HG03442 (cell line): ENCODE results near the gene GPS2.

Experiments
- ATAC-seq: cut with Tn5 transposase; IDR thresholded peaks from one replicate; pipeline ENCODE4 v1.9.1; 2021; ENCODE audit warnings: mild to moderate bottlenecking, moderate library complexity; ENCODE audit not compliant: unreplicated experiment

The GPS2 gene

GRCh38 chr17:7293816-7294613 lies 21.1 kb downstream of the GPS2 start:
- ATAC-seq: no peak

GRCh38 chr17:7293159-7293558 lies 22.0 kb downstream of the GPS2 start:
- ATAC-seq: no peak

GRCh38 chr17:7292729-7293128 lies 22.4 kb downstream of the GPS2 start:
- no peak for ATAC-seq

- no peak for ATAC-seq
These were observed 23.0 kb downstream of the GPS2 start for GRCh38 chr17:7292194-7292593.

GRCh38 chr17:7290685-7291084 lies 24.5 kb downstream of the GPS2 start:
- ATAC-seq: no peak

GRCh38 chr17:7290166-7290565 lies 25.0 kb downstream of the GPS2 start:
- ATAC-seq: no peak

- no peak for ATAC-seq
These were observed 25.7 kb downstream of the GPS2 start for GRCh38 chr17:7289256-7290032.

- ATAC-seq: no peak
These were observed 29.5 kb downstream of the GPS2 start for GRCh38 chr17:7285679-7286078.

- no peak for ATAC-seq
These were observed 30.2 kb downstream of the GPS2 start for GRCh38 chr17:7284911-7285310.

GRCh38 chr17:7283471-7284216 lies 31.5 kb downstream of the GPS2 start:
- ATAC-seq: no peak

- ATAC-seq: no peak
These were observed 32.3 kb downstream of the GPS2 start for GRCh38 chr17:7282752-7283321.

- ATAC-seq: no peak
These were observed 33.0 kb downstream of the GPS2 start for GRCh38 chr17:7281953-7282751.

GRCh38 chr17:7281074-7281952 lies 33.8 kb downstream of the GPS2 start, which contains the start of gene SLC2A4:
SLC2A4 (plus strand) TSS chr17:7281718; CDS start chr17:7281935, 217 bp downstream.
- peak; percentile 67 for ATAC-seq

- peak; percentile 57 for ATAC-seq
These were observed 34.6 kb downstream of the GPS2 start for GRCh38 chr17:7280519-7281073.

- no peak for ATAC-seq
These were observed 35.7 kb downstream of the GPS2 start for GRCh38 chr17:7279448-7279847.

GRCh38 chr17:7266784-7267183 lies 48.4 kb downstream of the GPS2 start:
- no peak for ATAC-seq

- no peak for ATAC-seq
These were observed 51.4 kb downstream of the GPS2 start for GRCh38 chr17:7263801-7264078.

GRCh38 chr17:7262935-7263800 lies 52.0 kb downstream of the GPS2 start:
- no peak for ATAC-seq
